HG03196 (cell line): Measurements from ENCODE around the gene NOC2L.

Experiments used
- ATAC-seq: cut with Tn5 transposase; IDR thresholded peaks from one replicate; pipeline ENCODE4 v1.9.1; 2021; ENCODE audit not compliant: unreplicated experiment

NOC2L gene

DNA sequence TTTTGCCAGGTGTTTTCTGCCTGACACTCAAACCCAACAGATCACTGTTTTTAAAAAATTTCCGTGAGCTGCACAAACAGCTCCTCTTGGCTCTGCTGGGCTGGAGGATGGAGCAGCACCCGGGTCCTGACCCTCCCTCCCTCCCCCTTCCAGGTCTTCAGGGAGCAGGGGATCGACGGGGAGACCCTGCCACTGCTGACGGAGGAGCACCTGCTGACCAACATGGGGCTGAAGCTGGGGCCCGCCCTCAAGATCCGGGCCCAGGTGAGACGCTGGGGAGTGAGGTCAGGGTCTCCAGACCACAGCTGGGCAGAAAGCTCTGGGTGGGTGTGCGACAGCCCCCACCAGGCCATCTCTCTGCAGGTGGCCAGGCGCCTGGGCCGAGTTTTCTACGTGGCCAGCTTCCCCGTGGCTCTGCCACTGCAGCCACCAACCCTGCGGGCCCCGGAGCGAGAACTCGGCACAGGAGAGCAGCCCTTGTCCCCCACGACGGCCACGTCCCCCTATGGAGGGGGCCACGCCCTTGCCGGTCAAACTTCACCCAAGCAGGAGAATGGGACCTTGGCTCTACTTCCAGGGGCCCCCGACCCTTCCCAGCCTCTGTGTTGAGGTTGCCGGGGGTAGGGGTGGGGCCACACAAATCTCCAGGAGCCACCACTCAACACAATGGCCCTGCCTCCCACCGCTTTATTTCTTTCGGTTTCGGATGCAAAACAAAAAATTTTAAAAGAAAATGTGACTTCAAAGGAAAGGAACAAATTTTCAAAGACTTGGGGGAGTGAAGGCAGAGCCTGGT is 15.3 kb downstream of the NOC2L start:
- no peak for ATAC-seq

GRCh38 chr1:942864-943533 is 16.1 kb downstream of the NOC2L start:
- ATAC-seq, result no peak

- ATAC-seq, result no peak
These were observed 16.6 kb downstream of the NOC2L start for GRCh38 chr1:942411-942821.

DNA sequence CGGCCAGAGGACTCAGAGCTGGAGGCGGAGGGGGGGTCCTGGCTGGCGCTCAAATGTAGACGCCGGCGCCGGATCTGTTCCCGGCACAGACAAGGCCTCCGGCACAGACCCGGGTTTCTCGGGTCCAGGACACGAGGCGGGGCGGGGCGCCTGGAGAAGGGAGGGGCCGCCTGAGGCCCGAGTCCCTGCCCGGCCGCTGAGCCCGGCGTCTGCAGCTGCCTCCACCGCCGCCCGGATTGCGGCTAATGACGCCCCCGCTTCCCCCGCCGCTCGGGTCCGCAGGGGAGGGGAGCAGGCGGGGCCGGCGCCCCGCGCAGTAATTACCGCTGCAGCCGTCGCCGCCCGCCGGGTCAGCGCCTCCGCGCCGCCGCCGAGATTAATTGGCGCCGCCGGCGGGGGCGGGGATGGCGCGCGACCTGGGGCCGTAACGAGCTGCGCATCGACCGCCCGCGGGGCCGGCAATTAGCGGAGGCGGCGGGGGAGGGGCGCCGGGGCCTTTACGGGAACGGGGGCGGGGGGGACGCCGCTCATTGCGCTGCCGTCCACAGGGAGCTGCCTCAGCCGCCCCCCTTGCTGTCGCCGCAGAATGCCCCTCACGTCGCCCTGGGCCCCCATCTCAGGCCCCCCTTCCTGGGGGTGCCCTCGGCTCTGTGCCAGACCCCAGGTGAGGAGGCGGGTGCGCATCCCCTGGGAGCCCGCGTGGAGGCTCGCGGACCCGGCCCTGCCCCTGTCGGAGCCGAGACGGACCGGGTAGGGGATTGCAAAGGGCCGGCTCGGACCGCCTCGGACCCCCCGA is 17.3 kb downstream of the NOC2L start:
- ATAC-seq, result no peak

- no peak for ATAC-seq
These were observed 18.0 kb downstream of the NOC2L start for GRCh38 chr1:941015-941587.

- no peak for ATAC-seq
These were observed 18.7 kb downstream of the NOC2L start for GRCh38 chr1:940107-941014.

- ATAC-seq, result no peak
These were observed 19.4 kb downstream of the NOC2L start for GRCh38 chr1:939511-940106.

DNA sequence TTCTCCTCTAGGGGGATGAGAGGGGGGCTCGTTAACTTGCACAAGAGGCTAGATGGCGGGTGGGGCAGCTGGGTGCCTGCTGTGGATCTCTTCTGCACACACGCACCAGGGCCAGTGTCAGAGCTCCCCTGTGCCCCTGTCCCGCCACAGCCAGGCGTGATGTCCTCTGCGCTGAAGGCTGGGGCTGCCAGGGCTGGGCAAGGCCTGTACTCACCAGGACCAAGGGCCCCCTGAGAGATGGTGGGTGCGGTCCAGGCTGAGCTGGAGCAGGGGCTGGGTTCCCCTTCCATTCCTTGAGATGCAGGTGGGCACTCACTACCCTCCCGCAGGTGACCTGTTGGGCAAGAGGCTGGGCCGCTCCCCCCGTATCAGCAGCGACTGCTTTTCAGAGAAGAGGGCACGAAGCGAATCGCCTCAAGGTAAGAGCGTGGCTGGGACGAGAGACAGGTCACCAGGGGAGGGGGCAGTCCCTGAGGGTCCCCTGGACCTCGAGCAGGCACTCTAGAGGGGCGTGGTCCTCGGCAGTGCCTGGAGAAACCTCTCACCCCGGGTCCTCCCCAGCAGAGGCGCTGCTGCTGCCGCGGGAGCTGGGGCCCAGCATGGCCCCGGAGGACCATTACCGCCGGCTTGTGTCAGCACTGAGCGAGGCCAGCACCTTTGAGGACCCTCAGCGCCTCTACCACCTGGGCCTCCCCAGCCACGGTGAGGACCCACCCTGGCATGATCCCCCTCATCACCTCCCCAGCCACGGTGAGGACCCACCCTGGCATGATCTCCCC is 20.2 kb downstream of the NOC2L start:
- ATAC-seq, result no peak

- ATAC-seq, result no peak
These were observed 20.9 kb downstream of the NOC2L start for GRCh38 chr1:938088-938683.

DNA sequence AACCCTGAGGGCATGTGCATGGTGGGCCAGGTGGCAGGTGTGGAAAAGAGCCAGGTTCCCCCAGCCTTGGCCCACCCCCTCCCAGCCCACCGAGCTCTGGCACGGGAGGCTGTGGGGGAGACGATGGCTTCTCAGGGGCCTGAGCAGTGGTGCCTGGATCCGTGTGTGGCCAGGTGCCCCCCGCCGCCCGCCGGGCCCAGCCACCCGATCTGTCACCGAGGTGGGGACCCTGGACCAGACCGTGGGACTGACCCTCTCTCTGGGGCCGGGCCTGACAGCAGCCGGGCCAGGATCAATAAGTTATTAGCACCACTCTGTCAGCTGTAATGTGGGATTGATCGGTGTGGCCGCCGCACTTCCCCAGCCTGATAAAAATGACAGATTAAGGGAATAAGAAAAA is 21.5 kb downstream of the NOC2L start:
- ATAC-seq, result no peak

DNA sequence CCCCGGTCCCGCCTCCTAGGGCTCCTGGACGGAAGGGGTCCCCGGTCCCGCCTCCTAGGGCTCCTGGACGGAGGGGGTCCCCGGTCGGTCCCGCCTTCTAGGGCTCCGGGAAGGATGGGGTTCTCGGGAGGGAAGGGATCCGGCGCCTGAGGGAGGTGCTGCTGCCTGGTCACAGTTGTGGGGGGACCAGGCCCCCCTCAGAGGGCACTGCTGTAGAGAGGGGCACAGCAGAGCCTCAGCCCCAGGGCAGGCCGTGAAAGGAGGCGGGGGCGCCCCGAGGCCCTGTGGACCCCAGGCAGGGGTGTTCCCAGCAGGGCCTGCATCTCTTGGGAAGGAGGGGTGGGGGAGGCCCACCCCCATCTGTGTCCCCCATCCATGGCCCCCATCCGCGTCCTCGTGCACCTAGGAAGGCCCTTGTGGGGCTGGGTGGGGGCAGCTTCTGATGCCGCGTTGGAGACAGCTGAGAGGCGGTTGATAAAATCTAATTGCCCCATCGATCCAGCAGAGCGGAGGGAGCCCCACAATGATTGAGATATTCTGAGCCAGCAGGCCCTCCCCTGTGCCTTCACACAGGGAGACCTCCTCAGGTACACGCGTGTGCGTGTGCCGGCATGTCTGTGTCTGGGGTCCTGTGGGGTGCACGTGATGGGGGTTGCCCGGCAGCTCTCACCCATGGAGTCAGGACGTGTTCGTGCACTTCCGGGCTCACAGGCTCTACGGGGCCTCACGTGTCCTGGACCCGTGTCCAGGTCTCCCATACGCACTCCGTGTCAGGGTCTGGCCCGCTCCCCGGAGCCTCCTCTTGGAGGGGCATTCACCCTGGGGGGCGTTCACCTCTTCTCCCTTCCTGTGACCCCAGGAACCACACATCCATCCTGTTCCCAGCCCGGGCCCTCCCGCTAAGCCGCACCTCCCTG is 22.4 kb downstream of the NOC2L start:
- ATAC-seq, result no peak

GRCh38 chr1:935751-936231 is 23.3 kb downstream of the NOC2L start:
- no peak for ATAC-seq

- ATAC-seq, result no peak
These were observed 23.9 kb downstream of the NOC2L start for GRCh38 chr1:934991-935750.

DNA sequence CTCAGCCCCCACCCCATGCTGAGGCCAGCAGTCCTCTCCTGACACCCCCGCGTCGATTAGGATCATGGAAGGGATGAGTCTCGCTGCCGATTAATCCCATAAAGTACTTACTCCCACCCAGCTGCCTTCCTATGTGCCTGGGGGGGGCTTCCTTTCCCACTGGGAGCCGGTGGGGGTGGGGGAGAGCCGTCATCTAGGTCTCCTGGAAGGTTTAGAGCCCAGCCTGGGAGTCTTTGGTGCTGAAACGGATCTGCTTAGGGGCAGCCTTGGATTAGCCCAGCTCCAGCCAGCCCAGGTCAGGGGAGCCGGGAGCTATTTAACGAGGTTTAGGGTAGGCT is 25.5 kb downstream of the NOC2L start:
- no peak for ATAC-seq

DNA sequence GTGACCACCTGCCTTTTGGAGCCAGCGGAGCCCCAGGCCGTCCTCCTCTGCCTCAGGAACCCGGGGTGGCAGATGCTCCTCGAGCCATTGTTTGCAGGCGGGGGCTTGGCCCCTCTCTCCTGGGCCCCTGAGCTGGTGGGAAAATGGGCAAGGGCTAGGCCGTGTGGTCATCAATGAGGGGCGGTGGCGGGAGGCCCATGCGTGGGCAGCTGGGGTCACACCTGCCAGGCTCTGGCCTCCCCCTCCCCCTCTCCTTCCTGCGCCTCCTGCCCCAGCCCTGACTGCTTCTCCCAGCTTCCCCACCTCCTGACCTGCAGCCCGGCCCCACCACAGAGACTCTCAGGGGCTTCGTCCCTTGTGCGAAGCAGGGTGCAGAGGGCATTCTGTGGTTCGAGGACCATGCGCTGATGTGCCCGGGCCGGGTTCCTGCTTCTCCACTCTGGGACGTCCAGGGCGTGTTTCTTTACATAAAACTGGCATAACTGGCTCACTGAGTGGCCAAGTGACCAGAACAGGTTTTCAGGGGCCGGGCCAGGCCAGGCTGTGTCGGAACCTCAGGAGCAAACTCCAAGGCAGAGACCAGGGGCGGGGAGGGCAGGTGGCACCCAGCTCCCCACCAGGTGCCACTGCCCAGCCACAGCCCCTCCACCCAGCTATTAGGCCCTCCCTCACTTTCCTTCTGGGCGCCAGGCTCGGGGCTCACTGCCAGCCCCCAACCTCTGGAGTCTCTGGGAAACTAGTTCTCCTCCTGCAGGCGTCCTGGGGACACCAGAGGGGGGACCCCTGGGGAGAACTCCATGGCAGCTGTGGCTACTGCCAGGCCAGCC is 26.1 kb downstream of the NOC2L start:
- ATAC-seq, result no peak

- ATAC-seq, result no peak
These were observed 26.9 kb downstream of the NOC2L start for GRCh38 chr1:932173-932510.
